Spleen (tissue), 11 donors: ENCODE data around the gene SCART1. TPM values are rescaled to one million over a fixed set of nuclear protein-coding genes. Genes with fewer than 3 reads are reported as not detected.
"Not testable (repeated sequence)": the region's sequence is repeated elsewhere in the genome, so short reads cannot be mapped to it uniquely, and the experiment has no call there.

Experiments
- DNase-seq: peaks from one replicate; pipeline ENCODE4 v3.0.0-alpha.2; 2020
- H3K27ac ChIP-seq, 8 donors: fragments of 200-600 bp; sonication (generic) in 7 of 8; 1 replicate in 4 of 8; 2 replicates in 4 of 8; pipeline versions ENCODE4 v1.5.0 to v1.8.0; 2016 to 2021; ENCODE audit warnings: inconsistent platforms in 4 of 8, mild to moderate bottlenecking in 4 of 8, moderate library complexity in 1 of 8
- H3K27me3 ChIP-seq, 7 donors: fragments of 200-600 bp; sonication (generic) in 6 of 7; replicated peaks in 1 of 7; 1 replicate in 4 of 7; 2 replicates in 3 of 7; pipeline versions ENCODE4 v1.5.0 to v1.8.0; 2016 to 2021; ENCODE audit warnings: inconsistent platforms in 3 of 7, mild to moderate bottlenecking in 1 of 7
- H3K36me3 ChIP-seq, 6 donors: fragments of 200-600 bp; sonication (generic) in 5 of 6; 1 replicate in 4 of 6; 2 replicates in 2 of 6; pipeline versions ENCODE4 v1.5.0 to v1.8.0; 2016 to 2021; ENCODE audit warnings: inconsistent platforms in 2 of 6
- H3K4me1 ChIP-seq, 6 donors: fragments of 200-600 bp; sonication (generic) in 5 of 6; 1 replicate in 3 of 6; 2 replicates in 3 of 6; pipeline versions ENCODE4 v1.5.0 to v1.8.0; 2016 to 2021; ENCODE audit warnings: inconsistent platforms in 3 of 6
- H3K4me3 ChIP-seq, 8 donors: fragments of 200-600 bp; sonication (generic) in 7 of 8; 1 replicate in 4 of 8; 2 replicates in 4 of 8; pipeline versions ENCODE4 v1.5.0 to v1.8.0; 2016 to 2021; ENCODE audit warnings: inconsistent platforms in 4 of 8, mild to moderate bottlenecking in 4 of 8, moderate library complexity in 2 of 8
- H3K9me3 ChIP-seq, 8 donors: fragments of 200-600 bp; sonication (generic) in 7 of 8; 1 replicate in 4 of 8; 2 replicates in 4 of 8; pipeline versions ENCODE4 v1.5.0 to v1.8.0; 2016 to 2021; ENCODE audit warnings: inconsistent platforms in 4 of 8
- POLR2A ChIP-seq, 3 donors: fragments of 450-650 bp; IDR thresholded peaks; one replicate each; pipeline ENCODE4 v1.5.1; 2017; ENCODE audit warnings: antibody characterized with exemption in 3 of 3, mild to moderate bottlenecking in 1 of 3
- POLR2AphosphoS5 ChIP-seq, 3 donors: sonication (generic); formaldehyde crosslinking; IDR thresholded peaks; one replicate each; pipeline ENCODE4 v1.5.1; 2017; ENCODE audit warnings: antibody characterized with exemption in 3 of 3
- WGBS, 5 donors: extraction: QIAGEN DNeasy Blood & Tissue Kit in 3 of 5; methylation state at CpG; one replicate each; pipeline versions ENCODE4 v1.1.5 to v1.1.7; 2013 to 2018; 5-methylcytosine and 5-hydroxymethylcytosine counted together
- intact Hi-C: fragments of 100-400 bp; cut with DNase I; formaldehyde crosslinking; loops from one replicate; pipeline ENCODE4 v1.15.0; 2023; ENCODE audit warnings: low total_unique reads
- polyA plus RNA-seq, 3 donors: library from polyadenylated mRNA; stranded (reverse); fragments of 200-250 nt; gene quantifications; one replicate each; pipeline ENCODE4 v1.2.1, GENCODE V29; 2013
- total RNA-seq, 7 donors: library from RNA; depleted of rRNA in 3 of 7; stranded (reverse); fragments of >200 nt in 3 of 7; fragmentation: NEBNext Ultra II Directional in 4 of 7; extraction: Animal tissue kit (Norgen Biotek cat#: 25700) in 4 of 7; gene quantifications; one replicate each; pipeline versions ENCODE4 v1.1.0 to v1.2.1, GENCODE V29; 2016 to 2021
- TF ChIP-seq, protein P1 (sequence below), 11 experiments: fragments of 200-600 bp in 7 of 11; fragments of 450-650 bp in 4 of 11; sonication (generic) in 4 of 11; IDR thresholded peaks in 8 of 11; conservative IDR thresholded peaks in 3 of 11; 1 replicate in 7 of 11; 2 replicates in 4 of 11; pipeline versions ENCODE4 v1.4.0 to v1.8.0; 2016 to 2021; ENCODE audit warnings: antibody characterized with exemption in 11 of 11, inconsistent platforms in 4 of 11, mild to moderate bottlenecking in 1 of 11
- donor health status: healthy with polysubstance abuse.
- donor health status: DM: no; HTN: no; CAD: no; lungs with moderate emphysema.
- donor health status: DM: no; HTN: no; CAD: no.
- donor health status: Bipolar disorder and iron deficiency.
- donor health status: healthy.
- donor health status: DM: no; HTN: no; CAD: no.
- donor health status: DM: yes; HTN: yes; CAD: no.

Gene SCART1
- total and polyA plus RNA-seq, 10 donors = 0.36 to 9.7 (median 4.9) TPM

DNA sequence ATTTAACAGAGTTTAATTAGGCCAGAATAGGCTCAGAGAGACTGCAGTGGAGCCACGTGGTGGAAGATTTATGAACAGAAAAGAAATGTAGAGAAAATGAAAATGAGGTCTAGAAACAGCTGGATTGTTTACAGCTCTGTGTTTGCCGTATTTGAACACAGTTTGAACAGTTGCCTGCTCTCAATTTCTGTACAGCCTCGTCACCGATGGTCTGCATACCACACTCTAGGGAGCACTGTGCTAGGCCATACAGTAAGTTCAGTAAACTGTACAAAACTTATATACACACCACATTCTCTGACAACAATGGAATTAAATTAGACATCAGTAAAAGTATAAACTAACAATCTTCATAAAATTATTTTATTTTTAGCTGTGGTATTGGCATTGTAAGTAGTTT is 62.3 kb downstream of the SCART1 start:
- intact Hi-C loops = no loop called here
- H3K27me3 ChIP-seq = no peaks in the 10 kb centered on the region
- peaks cover 0 to 13% (median 11%) of the 10 kb centered on the region in 6 donors for H3K4me1 ChIP-seq
- no peaks in the 10 kb centered on the region for H3K36me3 ChIP-seq
- no peak for TF ChIP-seq POLR2A (IDR thresholded peaks at IDR 0.05)
- TF ChIP-seq, protein P1, sequence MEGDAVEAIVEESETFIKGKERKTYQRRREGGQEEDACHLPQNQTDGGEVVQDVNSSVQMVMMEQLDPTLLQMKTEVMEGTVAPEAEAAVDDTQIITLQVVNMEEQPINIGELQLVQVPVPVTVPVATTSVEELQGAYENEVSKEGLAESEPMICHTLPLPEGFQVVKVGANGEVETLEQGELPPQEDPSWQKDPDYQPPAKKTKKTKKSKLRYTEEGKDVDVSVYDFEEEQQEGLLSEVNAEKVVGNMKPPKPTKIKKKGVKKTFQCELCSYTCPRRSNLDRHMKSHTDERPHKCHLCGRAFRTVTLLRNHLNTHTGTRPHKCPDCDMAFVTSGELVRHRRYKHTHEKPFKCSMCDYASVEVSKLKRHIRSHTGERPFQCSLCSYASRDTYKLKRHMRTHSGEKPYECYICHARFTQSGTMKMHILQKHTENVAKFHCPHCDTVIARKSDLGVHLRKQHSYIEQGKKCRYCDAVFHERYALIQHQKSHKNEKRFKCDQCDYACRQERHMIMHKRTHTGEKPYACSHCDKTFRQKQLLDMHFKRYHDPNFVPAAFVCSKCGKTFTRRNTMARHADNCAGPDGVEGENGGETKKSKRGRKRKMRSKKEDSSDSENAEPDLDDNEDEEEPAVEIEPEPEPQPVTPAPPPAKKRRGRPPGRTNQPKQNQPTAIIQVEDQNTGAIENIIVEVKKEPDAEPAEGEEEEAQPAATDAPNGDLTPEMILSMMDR (IDR thresholded peaks at IDR 0.05 in 8 of 11, conservative IDR thresholded peaks at IDR 0.05 in 3 of 11) = no peak
- no peak for TF ChIP-seq POLR2AphosphoS5 (IDR thresholded peaks at IDR 0.05)
- H3K27ac ChIP-seq = no peak overlapping the region
- WGBS, 5 donors = 59 to 73% (median 65%) methylated on average over 4 of the region's 4 CpGs
- peaks cover 0 to 5% (median 0%) of the 10 kb centered on the region in 8 donors for H3K9me3 ChIP-seq
- H3K4me3 ChIP-seq = no peak overlapping the region
- DNase-seq = no peak

DNA sequence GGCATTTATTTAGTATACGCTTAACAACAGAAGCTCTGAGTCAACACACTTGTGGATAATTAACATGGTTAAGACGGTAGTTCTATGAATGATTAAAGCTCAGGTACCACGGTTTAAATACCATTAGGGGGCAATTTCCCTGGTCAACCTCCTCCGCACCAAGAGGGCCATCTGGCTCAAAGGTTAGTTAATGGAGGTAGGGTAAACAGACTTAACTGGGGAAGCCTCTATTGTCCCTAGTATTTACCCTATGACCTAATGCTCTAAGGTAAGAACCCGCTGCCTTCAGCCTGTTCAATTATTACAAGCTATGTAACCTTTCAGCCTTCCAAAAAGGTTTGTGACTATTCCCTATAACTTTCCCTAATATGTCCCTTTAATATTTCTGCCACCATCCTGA is 64.8 kb downstream of the SCART1 start:
- DNase-seq, H3K4me3 ChIP-seq, H3K27ac ChIP-seq, intact Hi-C loops, H3K36me3 ChIP-seq, H3K27me3 ChIP-seq: not testable (repeated sequence)
- Histone ChIP-seq H3K4me1 (peaks cover 0 to 13% (median 11%) of the 10 kb centered on the region in 6 donors), H3K9me3 (peaks cover 2 to 16% (median 10%) of the 10 kb centered on the region in 8 donors)
- WGBS, 5 donors = 82 to 91% (median 88%) methylated on average over 5 of the region's 5 CpGs

Other genes with a start within 250 kb of the SCART1 start
- under 1 TPM in 3 of 7 donors, not detected in 4; 0.41 to 0.54 (median 0.43) TPM for gene UTF1, start 223.7 kb upstream of the SCART1 start, total RNA-seq
- under 1 TPM; 0.10 to 0.23 (median 0.13) TPM for gene UTF1, start 223.7 kb upstream of the SCART1 start, polyA plus RNA-seq
- 10 to 100 TPM in 1 of 7 donors, 1 to 10 TPM in 6; 1.7 to 10.4 (median 3.4) TPM for gene VENTX, start 216.1 kb upstream of the SCART1 start, total RNA-seq
- gene VENTX, start 216.1 kb upstream of the SCART1 start, polyA plus RNA-seq = 1 to 10 TPM in 2 of 3 donors, under 1 TPM in 1; 0.76 to 6.3 (median 2.9) TPM
- gene ADAM8, start 177.1 kb upstream of the SCART1 start, total RNA-seq = 100 to 1,000 TPM in 3 of 7 donors, 10 to 100 TPM in 4; 43.3 to 177 (median 99.1) TPM
- gene ADAM8, start 177.1 kb upstream of the SCART1 start, polyA plus RNA-seq = 10 to 100 TPM; 10.1 to 27.2 (median 20.4) TPM
- 10 to 100 TPM; 40.2 to 61.2 (median 51.9) TPM for gene TUBGCP2, start 145.1 kb upstream of the SCART1 start, total RNA-seq
- 100 to 1,000 TPM in 2 of 3 donors, 10 to 100 TPM in 1; 85.2 to 201 (median 132) TPM for gene TUBGCP2, start 145.1 kb upstream of the SCART1 start, polyA plus RNA-seq
- gene ZNF511, start 145.0 kb upstream of the SCART1 start, total RNA-seq = 10 to 100 TPM; 26.3 to 33.1 (median 29.2) TPM
- 10 to 100 TPM; 43.3 to 50.6 (median 44.7) TPM for gene ZNF511, start 145.0 kb upstream of the SCART1 start, polyA plus RNA-seq
- gene CALY, start 117.0 kb upstream of the SCART1 start, total RNA-seq = 1 to 10 TPM in 3 of 7 donors, under 1 TPM in 3, not detected in 1; 0.30 to 3.4 (median 0.94) TPM
- gene CALY, start 117.0 kb upstream of the SCART1 start, polyA plus RNA-seq = under 1 TPM; 0.04 to 0.12 (median 0.10) TPM
- gene PRAP1, start 106.6 kb upstream of the SCART1 start, total RNA-seq = not detected
- not detected for gene PRAP1, start 106.6 kb upstream of the SCART1 start, polyA plus RNA-seq
- 10 to 100 TPM; 25.3 to 36.5 (median 27.7) TPM for gene FUOM, start 95.9 kb upstream of the SCART1 start, total RNA-seq
- gene FUOM, start 95.9 kb upstream of the SCART1 start, polyA plus RNA-seq = 10 to 100 TPM; 43.8 to 79.6 (median 47.9) TPM
- gene ECHS1, start 80.6 kb upstream of the SCART1 start, total RNA-seq = 10 to 100 TPM; 29.8 to 46.2 (median 44.8) TPM
- gene ECHS1, start 80.6 kb upstream of the SCART1 start, polyA plus RNA-seq = 10 to 100 TPM; 54.8 to 81.2 (median 62.7) TPM
- 10 to 100 TPM; 16.2 to 34.0 (median 22.8) TPM for gene PAOX, start 74.7 kb upstream of the SCART1 start, total RNA-seq
- 10 to 100 TPM; 15.4 to 26.0 (median 19.3) TPM for gene PAOX, start 74.7 kb upstream of the SCART1 start, polyA plus RNA-seq
- gene MTG1, start 59.8 kb upstream of the SCART1 start, total RNA-seq = 10 to 100 TPM; 35.4 to 82.9 (median 63.7) TPM
- gene MTG1, start 59.8 kb upstream of the SCART1 start, polyA plus RNA-seq = 100 to 1,000 TPM in 2 of 3 donors, 10 to 100 TPM in 1; 55.1 to 122 (median 101) TPM
- gene SPRN, start 29.3 kb upstream of the SCART1 start, total RNA-seq = under 1 TPM in 3 of 7 donors, not detected in 4; 0.14 to 0.22 (median 0.14) TPM
- gene SPRN, start 29.3 kb upstream of the SCART1 start, polyA plus RNA-seq = under 1 TPM; 0.20 to 0.58 (median 0.41) TPM
- 1 to 10 TPM; 1.2 to 4.0 (median 2.3) TPM for gene CYP2E1, start 73.4 kb downstream of the SCART1 start, total RNA-seq
- gene CYP2E1, start 73.4 kb downstream of the SCART1 start, polyA plus RNA-seq = 1 to 10 TPM in 2 of 3 donors, under 1 TPM in 1; 0.61 to 1.8 (median 1.2) TPM
- gene SYCE1, start 111.6 kb downstream of the SCART1 start, total RNA-seq = 1 to 10 TPM in 2 of 7 donors, under 1 TPM in 1, not detected in 4; 0.86 to 1.9 (median 1.3) TPM
- gene SYCE1, start 111.6 kb downstream of the SCART1 start, polyA plus RNA-seq = 1 to 10 TPM in 2 of 3 donors, under 1 TPM in 1; 0.24 to 3.5 (median 1.5) TPM
- gene FRG2B, start 172.8 kb downstream of the SCART1 start, total RNA-seq = not detected
- gene FRG2B, start 172.8 kb downstream of the SCART1 start, polyA plus RNA-seq = not detected